Testis (tissue), 3 donors: ENCODE data around the gene ACSBG1. TPM values are rescaled to one million over a fixed set of nuclear protein-coding genes. Genes with fewer than 3 reads are reported as not detected.
A peak's percentile ranks its signal among the peaks of the same experiment; 100 is the strongest.
"Not testable (repeated sequence)": the region's sequence is repeated elsewhere in the genome, so short reads cannot be mapped to it uniquely, and the experiment has no call there.

ENCODE experiments used
- DNase-seq: peaks from one replicate; pipeline ENCODE4 v3.0.0-alpha.2; 2019
- H3K27ac ChIP-seq, 2 donors: fragments of 200-600 bp; sonication (generic); one replicate each; pipeline ENCODE4 v1.5.1; 2019
- H3K27me3 ChIP-seq: fragments of 200-600 bp; sonication (generic); one replicate; pipeline ENCODE4 v1.5.1; 2019
- H3K36me3 ChIP-seq: fragments of 200-600 bp; sonication (generic); one replicate; pipeline ENCODE4 v1.5.1; 2017; ENCODE audit warnings: low read depth; ENCODE audit errors: missing control alignments
- H3K4me1 ChIP-seq: fragments of 200-600 bp; sonication (generic); one replicate; pipeline ENCODE4 v1.5.1; 2019
- H3K4me3 ChIP-seq, 2 donors: fragments of 200-600 bp; sonication (generic); one replicate each; pipeline ENCODE4 v1.5.1; 2017 to 2019
- H3K9me3 ChIP-seq: fragments of 200-600 bp; sonication (generic); one replicate; pipeline ENCODE4 v1.5.1; 2017
- CTCF ChIP-seq, 3 experiments: fragments of 450-650 bp in 2 of 3; fragments of 200-600 bp in 1 of 3; sonication (generic) in 1 of 3; IDR thresholded peaks; one replicate each; pipeline ENCODE4 v1.5.1; 2016 to 2019; ENCODE audit warnings: antibody characterized with exemption in 3 of 3, mild to moderate bottlenecking in 2 of 3, moderate library complexity in 1 of 3
- POLR2A ChIP-seq: fragments of 450-650 bp; IDR thresholded peaks from one replicate; pipeline ENCODE4 v1.6.1; 2017; ENCODE audit warnings: antibody characterized with exemption, mild to moderate bottlenecking, moderate library complexity
- WGBS, 2 donors: methylation state at CpG; one replicate each; pipeline ENCODE4 v1.1.5; 2018; 5-methylcytosine and 5-hydroxymethylcytosine counted together
- intact Hi-C: fragments of 100-400 bp; cut with DNase I; formaldehyde crosslinking; loops from one replicate; pipeline ENCODE4 v1.15.1; 2023; ENCODE audit warnings: low total_unique reads
- polyA plus RNA-seq: library from polyadenylated mRNA; stranded (reverse); fragments of 350-450 nt; fragmentation: Illumina TruSeq; extraction: RNeasy Lipid Tissue Mini Kit (QIAGEN cat#74804); gene quantifications from one replicate; pipeline ENCODE4 v1.2.3, GENCODE V29; 2014; ENCODE audit warnings: low read depth, low replicate concordance; ENCODE audit not compliant: insufficient read depth
- total RNA-seq, 2 donors: library from RNA; depleted of rRNA; stranded (reverse); fragments of >200 nt; gene quantifications; one replicate each; pipeline ENCODE4 v1.2.3, GENCODE V29; 2016

Gene ACSBG1
- total and polyA plus RNA-seq, 3 donors from 2014 or later = 12.2 to 25.2 (median 14.8) TPM

DNA sequence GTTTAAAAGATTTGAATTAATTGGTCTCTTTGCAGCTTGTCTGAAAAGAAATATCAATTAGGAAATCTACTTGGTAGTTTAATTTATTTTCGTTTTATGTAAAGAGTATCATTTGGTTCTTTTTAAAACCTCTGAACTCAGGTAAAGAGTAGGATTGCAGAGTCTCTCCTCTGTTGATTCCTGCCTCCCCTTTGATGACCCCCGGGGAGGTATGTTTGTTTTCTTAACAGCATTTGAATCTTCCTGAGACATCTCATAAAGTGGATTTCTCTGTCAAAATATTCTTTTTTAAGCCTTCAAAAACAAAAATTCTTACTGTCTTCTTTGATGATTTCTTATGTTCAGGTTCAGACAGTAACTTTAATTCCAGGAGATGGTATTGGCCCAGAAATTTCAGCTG, 77.2 kb downstream of the ACSBG1 start:
- no peaks in the 10 kb centered on the region for H3K36me3 ChIP-seq
- 54 to 56% methylated on average over 1 to 2 of the region's 2 CpGs for WGBS, 2 donors
- intact Hi-C loops = no loop called here
- peaks cover 15% of the 10 kb centered on the region for H3K4me1 ChIP-seq
- TF ChIP-seq CTCF (IDR thresholded peaks at IDR 0.05) (no peak), POLR2A (no peak)
- H3K27ac ChIP-seq = no peak overlapping the region
- DNase-seq = no peak
- H3K4me3 ChIP-seq = no peak overlapping the region
- H3K9me3 ChIP-seq = no peaks in the 10 kb centered on the region
- H3K27me3 ChIP-seq = no peaks in the 10 kb centered on the region

DNA sequence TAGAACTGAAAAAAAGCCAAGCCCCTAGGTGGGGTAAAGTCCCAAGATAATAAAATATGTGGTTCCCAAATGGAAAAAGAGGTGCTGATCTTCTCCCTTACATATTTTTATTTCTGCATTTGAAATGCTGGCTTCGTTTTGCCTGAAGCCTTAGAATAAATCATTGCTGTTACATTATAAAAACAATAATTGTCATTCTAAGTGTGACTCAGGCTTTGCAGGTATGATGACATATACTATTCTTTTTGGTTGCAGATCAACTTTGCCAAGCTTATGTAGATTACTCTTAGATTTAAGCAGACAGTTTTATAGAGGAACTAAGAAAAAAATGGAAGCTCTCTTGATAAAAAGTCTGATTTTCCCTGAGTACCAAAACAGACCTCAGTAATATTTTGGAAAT, 77.7 kb downstream of the ACSBG1 start:
- 66 to 78% methylated on average over 1 of the region's 1 CpG for WGBS, 2 donors
- TF ChIP-seq POLR2A = no peak
- no peak for TF ChIP-seq CTCF (IDR thresholded peaks at IDR 0.05)
- Histone ChIP-seq H3K36me3 (no peaks in the 10 kb centered on the region), H3K27me3 (no peaks in the 10 kb centered on the region), H3K27ac (peak overlapping the region in 1 of 2 donors; percentile 31), H3K9me3 (no peaks in the 10 kb centered on the region), H3K4me1 (peaks cover 15% of the 10 kb centered on the region), H3K4me3 (no peak overlapping the region)
- intact Hi-C loops = no loop called here
- DNase-seq = no peak

- Histone ChIP-seq H3K4me3 (no peak overlapping the region), H3K27me3 (no peaks in the 10 kb centered on the region), H3K36me3 (no peaks in the 10 kb centered on the region), H3K27ac (peak overlapping the region; percentile 31 to 46), H3K4me1 (peaks cover 16% of the 10 kb centered on the region), H3K9me3 (no peaks in the 10 kb centered on the region)
- intact Hi-C loops = no loop called here
- DNase-seq = no peak
- TF ChIP-seq CTCF (IDR thresholded peaks at IDR 0.05) (no peak), POLR2A (no peak)
- 68 to 69% methylated on average over 4 of the region's 4 CpGs for WGBS, 2 donors
These were observed 78.9 kb downstream of the ACSBG1 start for GRCh38 chr15:78155355-78155939.

- intact Hi-C loops = no loop called here
- TF ChIP-seq POLR2A (no peak), CTCF (IDR thresholded peaks at IDR 0.05) (no peak)
- Histone ChIP-seq H3K4me3 (no peak overlapping the region), H3K36me3 (no peaks in the 10 kb centered on the region), H3K27me3 (no peaks in the 10 kb centered on the region), H3K27ac (peak overlapping the region in 1 of 2 donors; percentile 31), H3K9me3 (no peaks in the 10 kb centered on the region), H3K4me1 (peaks cover 21% of the 10 kb centered on the region)
- WGBS, 2 donors = 73 to 84% methylated on average over 3 of the region's 3 CpGs
- DNase-seq = no peak
These were observed 79.4 kb downstream of the ACSBG1 start for GRCh38 chr15:78154955-78155354.

- H3K36me3 ChIP-seq, H3K27ac ChIP-seq, H3K9me3 ChIP-seq, H3K27me3 ChIP-seq, DNase-seq, H3K4me3 ChIP-seq, intact Hi-C loops: not testable (repeated sequence)
- WGBS, 2 donors = 88 to 92% methylated on average over 8 of the region's 8 CpGs
- H3K4me1 ChIP-seq = peaks cover 19% of the 10 kb centered on the region
These were observed 83.3 kb downstream of the ACSBG1 start for GRCh38 chr15:78151075-78151474.
